ENCODE measurements around the gene NIM1K.
"Not testable (repeated sequence)": the region's sequence is repeated elsewhere in the genome, so short reads cannot be mapped to it uniquely, and the experiment has no call there.

The NIM1K gene

GRCh38 chr5:43191740-43192557 lies at the start of gene NIM1K:
Gene NIM1K, plus strand, starts transcription at chr5:43192225. Its CDS starts 53,551 bp downstream, at chr5:43245776.
- no peak for DNase-seq (ENCODE audit: low read depth in 2 of 2)

DNA sequence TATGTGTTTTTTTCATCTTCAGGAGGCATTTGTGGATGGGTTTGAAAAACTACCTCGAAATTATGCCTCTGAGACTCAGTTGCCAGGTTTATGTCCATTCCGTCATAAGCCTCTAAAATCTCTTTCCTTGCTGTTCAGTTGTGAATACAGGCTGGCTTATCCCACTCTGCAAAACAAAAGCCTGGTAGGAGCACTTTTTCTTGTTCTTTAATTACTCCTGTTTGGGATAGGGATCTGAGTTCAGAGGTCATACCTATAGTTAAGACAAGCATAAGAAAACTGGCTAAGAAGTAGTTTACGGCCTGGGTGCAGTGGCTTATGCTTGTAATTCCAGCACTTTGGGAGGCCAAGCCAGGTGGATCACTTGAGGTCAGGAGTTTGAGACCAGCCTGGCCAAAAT lies 47.0 kb upstream of the NIM1K start:
- no peak for DNase-seq (ENCODE audit: low read depth in 2 of 2)

DNA sequence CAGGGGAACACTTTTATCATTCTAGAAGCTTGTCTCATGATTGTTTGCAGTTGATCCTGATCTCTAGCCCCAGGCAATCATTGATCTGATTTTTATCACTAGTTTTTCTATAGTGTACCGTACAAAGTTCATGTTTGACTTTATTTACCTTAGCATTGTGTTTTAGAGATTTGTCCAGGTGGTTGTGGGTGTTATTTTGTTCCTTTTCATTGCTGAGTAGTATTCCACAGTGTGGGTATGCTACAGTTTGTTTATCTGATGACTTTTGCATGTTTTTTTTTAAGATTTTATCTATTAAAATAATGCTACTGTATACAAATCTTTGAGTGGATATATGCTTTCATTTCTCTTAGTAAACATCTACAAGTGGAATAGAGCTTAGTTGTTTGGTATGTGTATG lies 45.1 kb upstream of the NIM1K start:
- no peak for DNase-seq (ENCODE audit: low read depth in 2 of 2)

DNA sequence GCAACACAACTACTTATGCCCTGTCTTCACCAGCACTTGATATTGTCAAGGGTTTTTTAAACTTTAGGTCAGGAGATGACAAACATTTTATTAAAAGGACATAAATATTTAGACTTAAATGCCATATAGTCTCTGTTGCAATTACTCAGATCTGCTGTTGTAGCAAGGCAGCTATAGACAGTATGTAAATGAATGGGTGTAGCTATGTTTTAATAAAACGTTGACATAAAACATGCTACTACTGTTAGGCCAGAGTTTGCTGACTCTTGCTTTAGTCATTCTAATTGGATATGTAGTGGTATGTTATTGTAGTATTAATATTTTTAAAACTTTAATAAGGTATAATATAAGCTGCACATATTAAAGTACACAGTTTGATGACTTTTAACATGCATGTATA lies 43.6 kb upstream of the NIM1K start:
- no peak for DNase-seq (ENCODE audit: low read depth in 2 of 2)

GRCh38 chr5:43149231-43149630 lies 42.8 kb upstream of the NIM1K start:
- no peak for DNase-seq (ENCODE audit: low read depth in 2 of 2)

DNA sequence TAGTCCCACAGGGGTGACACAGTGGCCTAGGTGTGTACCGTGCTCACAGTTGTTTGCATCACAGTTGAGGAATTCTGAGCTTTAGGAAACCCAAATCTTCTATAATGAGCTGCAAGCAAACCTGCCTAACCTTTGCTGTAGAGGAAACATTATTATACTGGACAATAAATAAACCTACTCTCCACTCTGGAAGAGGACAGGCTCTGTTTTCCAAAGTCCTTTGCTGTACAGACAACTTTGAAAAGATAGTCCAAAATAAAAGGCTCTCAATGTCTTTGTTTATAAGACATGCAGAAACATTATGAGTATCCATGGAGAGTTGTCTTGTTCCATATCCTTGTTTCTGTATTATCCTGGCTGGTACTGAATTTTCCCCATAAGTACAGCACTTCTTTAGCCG lies 42.0 kb upstream of the NIM1K start:
- no peak for DNase-seq (ENCODE audit: low read depth in 2 of 2)

- DNase-seq (ENCODE audit: low read depth in 2 of 2): no peak
These were observed 41.3 kb upstream of the NIM1K start for GRCh38 chr5:43150748-43151147.

GRCh38 chr5:43152946-43153345 lies 39.1 kb upstream of the NIM1K start:
- DNase-seq (ENCODE audit: low read depth in 2 of 2): no peak

GRCh38 chr5:43154469-43154868 lies 37.6 kb upstream of the NIM1K start:
- no peak for DNase-seq (ENCODE audit: low read depth in 2 of 2)

GRCh38 chr5:43155394-43156096 lies 36.5 kb upstream of the NIM1K start:
- DNase-seq (ENCODE audit: low read depth in 2 of 2): no peak

- no peak for DNase-seq (ENCODE audit: low read depth in 2 of 2)
These were observed 35.6 kb upstream of the NIM1K start for GRCh38 chr5:43156388-43156787.

GRCh38 chr5:43157068-43157467 lies 35.0 kb upstream of the NIM1K start:
- DNase-seq (ENCODE audit: low read depth in 2 of 2): no peak

DNA sequence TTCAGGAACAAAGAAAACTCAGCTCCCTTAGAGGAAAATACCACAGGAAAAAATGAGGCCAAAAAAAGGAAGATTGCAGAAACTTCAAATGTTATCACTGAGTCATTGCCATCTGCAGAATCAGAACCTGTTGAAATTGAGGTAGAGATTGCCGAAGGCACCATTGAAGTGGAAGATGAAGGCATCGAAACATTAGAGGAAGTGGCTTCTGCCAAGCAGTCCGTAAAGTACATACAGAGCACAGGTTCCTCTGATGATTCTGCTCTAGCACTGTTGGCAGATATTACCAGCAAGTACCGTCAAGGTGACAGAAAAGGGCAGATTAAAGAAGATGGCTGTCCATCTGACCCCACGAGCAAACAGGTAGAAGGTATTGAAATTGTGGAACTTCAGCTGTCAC lies 30.8 kb upstream of the NIM1K start:
- no peak for DNase-seq (ENCODE audit: low read depth in 2 of 2)

- not testable (repeated sequence) for DNase-seq (ENCODE audit: low read depth in 2 of 2)
These were observed 27.2 kb upstream of the NIM1K start for GRCh38 chr5:43164801-43165200.

- DNase-seq (ENCODE audit: low read depth in 2 of 2): no peak
These were observed 26.7 kb upstream of the NIM1K start for GRCh38 chr5:43165323-43165722.

- DNase-seq (ENCODE audit: low read depth in 2 of 2): no peak
These were observed 23.9 kb upstream of the NIM1K start for GRCh38 chr5:43168175-43168574.

DNA sequence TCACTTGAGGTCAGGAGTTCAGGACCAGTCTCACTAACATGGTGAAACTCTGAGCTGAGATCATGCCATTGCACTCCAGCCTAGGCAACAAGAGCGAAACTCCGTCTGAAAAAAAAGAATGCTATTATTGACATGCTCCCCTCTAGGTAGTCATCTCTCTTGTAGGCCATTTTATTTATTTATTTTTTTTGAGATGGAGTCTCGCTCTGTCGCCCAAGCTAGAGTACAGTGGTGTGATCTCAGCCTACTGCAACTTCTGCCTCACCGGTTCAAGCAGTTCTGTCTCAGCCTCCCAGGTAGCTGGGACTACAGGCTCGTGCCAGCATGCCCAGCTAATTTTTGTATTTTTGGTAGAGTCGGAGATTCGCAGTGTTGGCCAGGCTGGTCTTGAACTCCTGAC lies 20.6 kb upstream of the NIM1K start:
- DNase-seq (ENCODE audit: low read depth in 2 of 2): no peak

DNA sequence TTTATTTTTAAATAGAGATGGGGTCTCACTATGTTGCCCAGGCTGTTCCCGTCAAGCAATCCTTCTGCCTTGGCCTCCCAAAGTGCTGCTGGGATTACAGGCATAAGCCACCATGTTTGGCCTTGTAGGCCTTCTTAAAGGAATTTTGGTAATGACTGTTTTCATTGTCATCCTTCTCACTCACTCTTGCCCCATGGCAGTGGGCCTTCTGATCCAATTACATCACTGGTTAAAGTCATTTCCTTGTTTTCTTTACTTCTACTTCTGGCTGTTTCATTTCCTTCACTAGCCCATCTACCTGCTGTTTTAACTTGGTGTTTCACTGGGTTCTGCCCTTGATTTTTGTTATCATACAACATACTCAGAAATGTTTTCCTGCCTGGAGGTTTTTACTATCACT lies 20.1 kb upstream of the NIM1K start:
- DNase-seq (ENCODE audit: low read depth in 2 of 2): no peak

GRCh38 chr5:43172779-43173178 lies 19.2 kb upstream of the NIM1K start:
- no peak for DNase-seq (ENCODE audit: low read depth in 2 of 2)

DNA sequence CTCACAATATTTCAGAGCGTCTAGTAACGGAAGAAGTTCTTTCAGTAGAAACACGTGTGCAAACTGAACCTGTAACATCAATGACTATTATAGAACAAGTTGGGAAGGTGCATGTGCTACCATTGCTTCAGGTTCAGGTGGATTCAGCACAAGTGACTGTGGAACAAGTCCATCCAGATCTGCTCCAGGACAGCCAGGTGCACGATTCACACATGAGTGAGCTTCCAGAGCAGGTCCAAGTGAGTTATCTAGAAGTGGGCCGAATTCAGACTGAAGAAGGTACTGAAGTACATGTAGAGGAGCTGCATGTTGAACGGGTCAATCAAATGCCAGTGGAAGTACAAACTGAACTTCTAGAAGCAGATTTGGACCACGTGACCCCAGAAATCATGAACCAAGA lies 17.4 kb upstream of the NIM1K start:
- DNase-seq (ENCODE audit: low read depth in 2 of 2): no peak

DNA sequence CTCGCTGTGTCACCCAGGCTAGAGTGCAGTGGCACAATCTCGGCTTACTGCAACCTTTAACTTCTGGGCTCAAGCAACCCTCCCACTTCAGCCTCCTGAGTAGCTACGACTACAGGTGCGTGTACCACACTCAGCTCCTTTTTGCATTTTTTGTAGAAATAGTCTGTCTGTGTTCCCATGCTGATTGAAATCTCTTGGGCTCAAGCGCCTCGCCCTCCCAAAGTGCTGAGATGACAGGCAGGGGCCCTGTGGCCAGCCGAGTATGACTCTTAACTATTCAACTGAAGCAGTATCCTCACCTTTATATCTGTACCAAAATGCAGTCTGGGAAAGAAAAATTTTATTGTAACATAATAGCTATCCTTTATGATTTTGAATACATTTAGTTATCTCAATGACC lies 12.2 kb upstream of the NIM1K start:
- no peak for DNase-seq (ENCODE audit: low read depth in 2 of 2)

GRCh38 chr5:43182421-43182820 lies 9.6 kb upstream of the NIM1K start:
- DNase-seq (ENCODE audit: low read depth in 2 of 2): no peak

- not testable (repeated sequence) for DNase-seq (ENCODE audit: low read depth in 2 of 2)
These were observed 8.9 kb upstream of the NIM1K start for GRCh38 chr5:43183101-43183500.

All from stimulated activated CD4-positive, alpha-beta T cell treated with anti-CD3 and anti-CD28 coated beads, Interleukin-1b, Interleukin-23, amount 100 ng/mL, for 1 hour (primary cell).